Memory B cell (primary cell): ENCODE data around the gene TSGA10.

Experiments
- ATAC-seq: fragments of 150-1000 bp; cut with Tn5 transposase; 2 replicates; pipeline ENCODE4 v1.10.0; 2021; ENCODE audit warnings: low read depth, mild to moderate bottlenecking, moderate library complexity
- DNase-seq, 2 donors: peaks; one replicate each; pipeline ENCODE4 v3.0.0; 2022; ENCODE audit warnings: low spot score in 2 of 2
- H3K27ac Mint-ChIP-seq: one replicate; pipeline ENCODE4 v1.8.0; 2022; ENCODE audit warnings: mild to moderate bottlenecking, moderate library complexity, mixed read lengths
- H3K27me3 Mint-ChIP-seq: one replicate; pipeline ENCODE4 v1.8.0; 2022; ENCODE audit warnings: mixed read lengths
- H3K36me3 Mint-ChIP-seq: one replicate; pipeline ENCODE4 v1.8.0; 2022; ENCODE audit warnings: mild to moderate bottlenecking, mixed read lengths
- H3K4me1 Mint-ChIP-seq: one replicate; pipeline ENCODE4 v1.8.0; 2022; ENCODE audit warnings: mixed read lengths
- H3K4me3 Mint-ChIP-seq: one replicate; pipeline ENCODE4 v1.8.0; 2022; ENCODE audit warnings: mild to moderate bottlenecking, moderate library complexity, mixed read lengths
- H3K9me3 Mint-ChIP-seq: one replicate; pipeline ENCODE4 v1.8.0; 2022; ENCODE audit warnings: mixed read lengths

The TSGA10 gene

GRCh38 chr2:98985905-98986666 is 168.7 kb downstream of the TSGA10 start:
- H3K4me1 Mint-ChIP-seq, result no peaks in the 10 kb centered on the region
- H3K9me3 Mint-ChIP-seq, result peaks cover under 1% of the 10 kb centered on the region
- H3K27ac Mint-ChIP-seq, result no peak overlapping the region
- no peak for DNase-seq
- peak; percentile 65 for ATAC-seq
- H3K4me3 Mint-ChIP-seq, result no peak overlapping the region
- no peaks in the 10 kb centered on the region for H3K27me3 Mint-ChIP-seq
- H3K36me3 Mint-ChIP-seq, result no peaks in the 10 kb centered on the region

DNA sequence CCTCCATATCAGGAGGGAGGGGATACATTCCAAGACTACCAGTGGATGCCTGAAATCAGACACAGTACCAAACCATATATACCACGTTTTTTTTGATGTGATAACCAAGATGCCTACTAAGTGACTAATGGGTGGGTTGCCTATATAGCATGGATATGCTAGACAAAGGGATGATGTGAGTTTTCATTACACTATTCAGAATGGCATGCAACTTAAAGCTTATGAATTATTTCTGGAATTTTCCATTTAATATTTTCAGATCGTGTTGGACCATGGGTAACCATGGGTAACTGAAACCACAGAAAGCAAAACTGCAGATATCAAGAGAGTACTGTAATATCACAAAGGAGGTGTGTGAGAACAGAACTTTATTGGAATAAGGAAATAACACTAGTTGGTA is 179.1 kb downstream of the TSGA10 start:
- H3K9me3 Mint-ChIP-seq, result peaks cover 25% of the 10 kb centered on the region
- DNase-seq (no peak), ATAC-seq (no peak)
- H3K4me1 Mint-ChIP-seq, result no peaks in the 10 kb centered on the region
- H3K4me3 Mint-ChIP-seq, result no peak overlapping the region
- peaks cover 19% of the 10 kb centered on the region for H3K36me3 Mint-ChIP-seq
- no peak overlapping the region for H3K27ac Mint-ChIP-seq
- H3K27me3 Mint-ChIP-seq, result peaks cover 8% of the 10 kb centered on the region

DNA sequence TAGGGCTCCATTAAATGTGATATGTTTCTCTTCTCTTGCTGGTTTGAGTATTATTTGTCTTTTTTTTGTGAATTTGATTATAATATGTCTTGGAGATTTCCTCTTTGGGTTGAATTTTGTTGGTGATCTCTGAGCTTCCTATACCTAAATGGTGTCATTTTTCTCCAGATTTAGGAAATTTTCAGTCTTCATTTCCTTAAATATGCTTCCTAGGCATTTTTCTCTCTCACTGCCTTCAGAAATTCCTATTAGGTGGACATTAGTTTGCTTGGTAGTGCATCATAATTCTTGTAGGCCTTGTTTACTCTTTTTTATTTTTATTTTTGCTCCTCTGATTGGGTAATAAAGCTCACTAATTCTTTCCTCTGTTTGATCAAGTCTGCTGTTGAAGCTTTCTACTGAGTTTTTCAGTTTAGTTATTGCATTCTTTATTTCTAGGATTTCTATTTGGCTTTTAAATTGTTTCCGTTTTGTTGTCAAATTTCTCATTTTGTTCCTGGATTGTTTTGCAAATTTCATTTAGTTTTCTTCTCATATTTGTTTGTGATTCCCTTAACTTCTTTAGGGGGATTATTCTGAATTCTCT is 182.1 kb downstream of the TSGA10 start:
- H3K27me3 Mint-ChIP-seq, result peaks cover 9% of the 10 kb centered on the region
- H3K36me3 Mint-ChIP-seq, result peaks cover 14% of the 10 kb centered on the region
- DNase-seq (no peak), ATAC-seq (no peak)
- no peak overlapping the region for H3K4me3 Mint-ChIP-seq
- H3K4me1 Mint-ChIP-seq, result no peaks in the 10 kb centered on the region
- H3K9me3 Mint-ChIP-seq, result peaks cover 32% of the 10 kb centered on the region
- H3K27ac Mint-ChIP-seq, result no peak overlapping the region

DNA sequence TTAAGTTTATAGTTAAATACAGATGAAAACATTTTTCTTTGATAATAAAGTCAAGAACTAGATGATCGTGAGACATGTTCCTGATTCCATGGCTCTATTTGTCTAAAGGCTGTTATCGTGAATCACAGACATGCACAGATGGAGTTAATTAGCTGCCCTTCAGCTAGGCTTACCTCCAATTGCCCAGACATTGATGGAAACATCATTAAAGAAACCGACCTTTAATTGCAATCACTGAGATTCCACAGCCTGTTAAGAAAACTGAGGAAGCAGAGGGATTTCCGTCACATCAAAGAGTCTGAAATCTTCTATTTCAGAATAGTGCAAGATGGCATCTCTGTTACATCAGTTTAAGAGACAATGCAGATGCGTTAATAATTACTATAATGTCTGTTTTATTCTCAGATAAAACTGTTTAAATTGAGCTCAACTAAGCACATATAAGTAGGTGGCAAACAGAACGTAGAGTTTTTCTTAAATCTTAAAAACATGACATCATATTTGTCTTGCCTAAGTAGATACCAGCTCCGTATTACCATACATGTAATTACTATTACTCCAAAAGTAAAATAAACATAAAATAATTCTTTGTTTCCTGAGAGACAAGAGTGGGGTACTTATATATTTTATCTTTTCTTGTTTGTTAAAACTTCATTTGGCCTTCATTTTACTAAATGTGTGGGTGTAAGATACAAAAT is 194.8 kb downstream of the TSGA10 start:
- H3K27me3 Mint-ChIP-seq, result peaks cover 2% of the 10 kb centered on the region
- DNase-seq (no peak), ATAC-seq (no peak)
- no peak overlapping the region for H3K4me3 Mint-ChIP-seq
- no peaks in the 10 kb centered on the region for H3K4me1 Mint-ChIP-seq
- no peak overlapping the region for H3K27ac Mint-ChIP-seq
- H3K9me3 Mint-ChIP-seq, result peaks cover 12% of the 10 kb centered on the region
- no peaks in the 10 kb centered on the region for H3K36me3 Mint-ChIP-seq

DNA sequence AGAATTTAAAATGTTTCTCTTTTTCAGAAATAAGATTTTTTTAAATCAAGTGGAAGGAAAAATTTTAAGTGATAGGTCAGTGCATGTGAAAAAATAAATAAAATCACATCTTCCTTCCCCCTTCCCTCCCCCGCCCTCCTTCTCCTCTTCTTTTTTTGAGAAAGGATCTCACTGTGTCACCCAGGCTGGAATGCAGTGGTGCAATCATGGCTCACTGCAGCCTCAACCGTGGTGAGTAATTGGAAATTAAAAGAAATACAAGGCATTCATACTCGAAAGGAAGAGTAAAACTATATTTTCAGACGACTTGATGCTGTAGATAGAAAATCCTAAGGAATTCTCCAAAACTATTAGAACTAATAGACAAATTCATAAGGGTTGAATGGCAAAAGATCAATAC is 201.8 kb downstream of the TSGA10 start:
- no peak overlapping the region for H3K27ac Mint-ChIP-seq
- no peaks in the 10 kb centered on the region for H3K27me3 Mint-ChIP-seq
- no peak for ATAC-seq
- no peaks in the 10 kb centered on the region for H3K36me3 Mint-ChIP-seq
- no peaks in the 10 kb centered on the region for H3K9me3 Mint-ChIP-seq
- no peak overlapping the region for H3K4me3 Mint-ChIP-seq
- no peaks in the 10 kb centered on the region for H3K4me1 Mint-ChIP-seq
- DNase-seq, result no peak

- no peaks in the 10 kb centered on the region for H3K27me3 Mint-ChIP-seq
- no peaks in the 10 kb centered on the region for H3K9me3 Mint-ChIP-seq
- H3K27ac Mint-ChIP-seq, result no peak overlapping the region
Observed at GRCh38 chr2:98948956-98949739, 205.6 kb downstream of the TSGA10 start.

GRCh38 chr2:98947554-98947953 is 207.2 kb downstream of the TSGA10 start:
- ATAC-seq (no peak), DNase-seq (no peak)
- H3K4me1 Mint-ChIP-seq, result no peaks in the 10 kb centered on the region
- H3K27ac Mint-ChIP-seq, result no peak overlapping the region
- H3K27me3 Mint-ChIP-seq, result peaks cover 4% of the 10 kb centered on the region
- no peak overlapping the region for H3K4me3 Mint-ChIP-seq
- H3K36me3 Mint-ChIP-seq, result no peaks in the 10 kb centered on the region
- peaks cover 2% of the 10 kb centered on the region for H3K9me3 Mint-ChIP-seq

More at GRCh38 chr2:98948956-98949739, 205.6 kb downstream of the TSGA10 start:
- Mint-ChIP-seq H3K4me3 (no peak overlapping the region), H3K36me3 (no peaks in the 10 kb centered on the region), H3K4me1 (no peaks in the 10 kb centered on the region)
- DNase-seq, result no peak
- ATAC-seq, result no peak
